Rectal smooth muscle tissue (tissue), 1 donor: ENCODE measurements around the gene SCNN1A.

Experiments used
- H3K27ac ChIP-seq: one replicate; pipeline ENCODE4 v1.7.0; 2013; ENCODE audit warnings: low read depth, low read length, inconsistent platforms
- H3K27me3 ChIP-seq: one replicate; pipeline ENCODE4 v1.7.0; 2013; ENCODE audit warnings: low read length; ENCODE audit not compliant: control insufficient read depth, insufficient read depth
- H3K36me3 ChIP-seq: one replicate; pipeline ENCODE4 v1.7.0; 2013; ENCODE audit warnings: low read length; ENCODE audit not compliant: control insufficient read depth, insufficient read depth
- H3K4me1 ChIP-seq: one replicate; pipeline ENCODE4 v1.7.0; 2013; ENCODE audit warnings: low read length; ENCODE audit not compliant: control insufficient read depth, insufficient read depth
- H3K4me3 ChIP-seq: one replicate; pipeline ENCODE4 v1.7.0; 2013; ENCODE audit warnings: low read length
- H3K9ac ChIP-seq: one replicate; pipeline ENCODE4 v1.7.0; 2013; ENCODE audit warnings: low read length

The SCNN1A gene

DNA sequence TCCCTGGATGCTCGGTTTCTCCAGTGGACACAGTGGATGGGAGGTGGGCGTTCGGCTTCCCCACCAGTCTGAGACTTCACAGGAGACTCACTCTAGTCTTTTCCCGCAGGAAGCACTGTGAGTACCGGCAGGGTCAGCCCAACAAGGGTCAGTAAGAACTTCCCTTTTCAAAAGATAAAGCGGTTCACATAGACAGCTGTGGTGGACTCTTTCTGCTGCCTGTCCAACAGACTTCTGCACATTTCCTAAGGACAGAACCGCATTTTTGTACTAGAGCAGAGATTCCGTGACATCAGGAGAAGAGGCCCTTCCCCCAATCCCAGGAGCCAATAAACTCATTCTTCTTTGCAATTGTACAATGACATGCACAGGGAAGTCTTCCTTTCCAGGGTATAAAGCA lies 19.0 kb upstream of the SCNN1A start:
- no peak overlapping the region for H3K4me3 ChIP-seq
- H3K27ac ChIP-seq, result peak overlapping the region; percentile 68
- H3K36me3 ChIP-seq, result no peaks in the 10 kb centered on the region
- H3K27me3 ChIP-seq, result no peaks in the 10 kb centered on the region
- H3K9ac ChIP-seq, result no peak overlapping the region
- peaks cover 21% of the 10 kb centered on the region for H3K4me1 ChIP-seq

DNA sequence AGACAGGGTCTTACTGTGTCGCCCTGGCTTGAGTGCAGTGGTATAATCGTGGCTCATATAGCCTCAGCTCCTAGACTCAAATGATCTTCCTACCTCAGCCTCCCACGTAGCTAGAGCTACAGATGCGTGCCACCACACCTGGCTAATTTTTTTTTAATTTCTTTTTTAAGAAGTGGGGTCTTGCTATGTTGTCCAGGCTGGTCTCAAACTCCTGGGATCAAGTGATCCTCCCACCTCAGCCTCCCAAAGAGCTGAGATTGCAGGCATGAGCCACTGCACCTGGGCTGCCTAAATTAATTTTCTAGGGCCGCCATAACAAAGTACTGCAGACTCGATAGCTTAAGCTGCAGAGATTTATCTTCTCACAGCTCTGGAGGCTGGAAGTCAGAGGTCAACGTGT lies 17.7 kb upstream of the SCNN1A start:
- peaks cover 21% of the 10 kb centered on the region for H3K4me1 ChIP-seq
- H3K4me3 ChIP-seq, result no peak overlapping the region
- no peaks in the 10 kb centered on the region for H3K36me3 ChIP-seq
- no peaks in the 10 kb centered on the region for H3K27me3 ChIP-seq
- no peak overlapping the region for H3K9ac ChIP-seq
- peak overlapping the region; percentile 68 for H3K27ac ChIP-seq

DNA sequence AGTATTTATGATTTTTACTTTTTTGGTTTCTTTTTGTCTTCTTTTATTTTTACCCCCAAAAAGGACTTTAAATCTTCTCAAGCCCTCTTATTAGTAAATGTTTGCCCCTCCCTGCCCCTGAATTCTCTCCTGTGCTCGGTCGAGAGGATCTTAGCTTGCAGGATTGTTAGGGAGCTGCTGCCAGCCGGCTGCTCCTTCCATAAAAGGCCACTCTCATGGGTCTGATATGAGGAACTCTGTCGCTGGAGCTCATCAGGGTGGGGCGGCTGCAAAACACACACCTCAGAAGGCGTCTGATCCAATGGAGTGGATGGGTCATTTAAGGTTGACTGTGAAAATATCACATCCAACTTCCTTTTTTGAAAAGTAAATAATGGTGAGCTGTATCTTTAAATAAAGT lies 17.1 kb upstream of the SCNN1A start:
- peak overlapping the region; percentile 88 for H3K27ac ChIP-seq
- no peak overlapping the region for H3K4me3 ChIP-seq
- H3K36me3 ChIP-seq, result peaks cover 5% of the 10 kb centered on the region
- peaks cover 21% of the 10 kb centered on the region for H3K4me1 ChIP-seq
- no peak overlapping the region for H3K9ac ChIP-seq
- no peaks in the 10 kb centered on the region for H3K27me3 ChIP-seq

DNA sequence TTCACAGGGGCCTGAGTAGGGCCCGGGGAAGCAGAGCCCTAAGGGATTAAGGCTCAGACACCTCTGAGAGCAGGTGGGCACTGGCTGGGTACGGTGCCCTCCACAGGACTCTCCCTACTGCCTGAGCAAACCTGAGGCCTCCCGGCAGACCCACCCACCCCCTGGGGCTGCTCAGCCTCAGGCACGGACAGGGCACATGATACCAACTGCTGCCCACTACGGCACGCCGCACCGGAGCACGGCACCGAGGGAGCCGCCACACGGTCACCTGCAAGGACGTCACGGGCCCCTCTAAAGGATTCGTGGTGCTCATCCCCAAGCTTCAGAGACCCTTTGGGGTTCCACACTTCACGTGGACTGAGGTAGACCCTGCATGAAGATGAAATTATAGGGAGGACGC lies 15.7 kb upstream of the SCNN1A start:
- Histone ChIP-seq H3K4me3 (no peak overlapping the region), H3K36me3 (peaks cover 6% of the 10 kb centered on the region), H3K27me3 (no peaks in the 10 kb centered on the region), H3K4me1 (peaks cover 25% of the 10 kb centered on the region), H3K27ac (peak overlapping the region; percentile 88), H3K9ac (no peak overlapping the region)

DNA sequence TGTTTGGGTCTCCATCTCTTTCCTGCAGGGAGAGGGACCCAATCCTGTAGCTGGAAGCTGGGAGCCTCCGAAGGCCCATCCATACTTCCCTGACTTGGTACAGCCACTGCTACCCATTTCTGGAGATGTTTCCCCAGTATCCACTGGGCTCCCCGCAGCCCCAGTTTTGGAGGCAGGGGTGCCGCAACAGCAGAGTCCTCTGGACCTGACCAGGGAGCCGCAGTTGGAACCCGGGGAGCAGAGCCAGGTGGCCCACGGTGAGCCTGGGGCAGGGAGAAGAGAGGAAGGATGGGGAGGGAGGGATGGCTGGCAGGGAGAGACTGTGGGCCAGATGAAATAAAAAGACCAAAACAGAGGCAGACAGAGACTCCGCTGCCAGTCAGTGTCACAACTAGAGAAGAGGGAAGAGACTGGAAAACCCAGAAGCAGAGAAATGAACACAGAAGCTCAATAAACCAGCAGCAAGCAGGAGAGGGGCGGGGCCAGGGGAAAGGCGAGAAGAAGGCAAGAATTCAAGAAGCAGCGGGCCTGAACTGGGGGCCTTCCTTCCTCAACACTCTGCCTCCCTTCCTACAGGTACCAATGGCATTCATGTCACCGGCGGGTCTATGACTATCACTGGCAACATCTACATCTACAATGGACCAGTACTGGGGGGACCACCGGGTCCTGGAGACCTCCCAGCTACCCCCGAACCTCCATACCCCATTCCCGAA lies 14.9 kb upstream of the SCNN1A start:
- Histone ChIP-seq H3K4me3 (no peak overlapping the region), H3K4me1 (peaks cover 28% of the 10 kb centered on the region), H3K9ac (no peak overlapping the region), H3K27me3 (no peaks in the 10 kb centered on the region), H3K27ac (peak overlapping the region; percentile 88), H3K36me3 (peaks cover 6% of the 10 kb centered on the region)

DNA sequence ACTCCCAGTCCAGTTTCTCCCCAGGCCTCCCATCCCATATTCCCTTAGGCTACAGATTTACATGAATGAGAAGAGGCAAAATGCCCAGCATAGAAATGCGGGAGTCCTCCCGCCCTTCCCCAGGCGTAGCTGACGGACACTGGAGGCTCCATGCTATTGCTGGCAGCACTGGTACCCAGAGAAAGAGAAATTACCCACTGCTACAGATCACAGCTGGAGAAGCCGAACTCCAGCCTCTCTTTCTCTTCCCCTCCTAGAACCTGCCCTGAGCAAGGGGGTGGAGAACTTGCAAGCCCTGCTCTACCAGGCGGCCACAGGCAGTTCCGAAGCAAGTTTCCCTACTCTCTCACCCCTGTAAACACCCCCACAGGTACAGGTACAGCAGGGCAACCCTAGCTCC lies 12.2 kb upstream of the SCNN1A start:
- Histone ChIP-seq H3K4me3 (no peak overlapping the region), H3K27me3 (no peaks in the 10 kb centered on the region), H3K27ac (peak overlapping the region; percentile 50), H3K9ac (no peak overlapping the region), H3K4me1 (peaks cover 45% of the 10 kb centered on the region), H3K36me3 (peaks cover 6% of the 10 kb centered on the region)

DNA sequence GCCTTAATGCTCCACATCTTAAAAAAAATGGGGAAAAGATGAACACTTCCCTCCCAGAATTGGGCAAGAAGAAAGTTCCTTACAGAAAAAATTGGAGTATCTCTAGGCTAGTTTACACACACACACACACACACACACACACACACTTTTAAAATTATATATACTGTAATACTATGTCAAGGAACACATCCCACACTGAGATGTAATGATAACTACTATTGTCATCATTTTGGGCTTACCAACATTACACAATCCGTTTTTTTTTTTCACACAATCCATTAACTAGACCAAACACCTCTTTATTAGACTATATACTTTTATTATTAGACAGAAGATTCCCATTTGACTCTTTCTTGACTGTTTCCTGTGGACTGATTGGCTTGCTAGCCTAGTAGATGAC lies 11.1 kb upstream of the SCNN1A start:
- Histone ChIP-seq H3K27ac (peak overlapping the region; percentile 11), H3K27me3 (no peaks in the 10 kb centered on the region), H3K4me1 (peaks cover 35% of the 10 kb centered on the region), H3K4me3 (no peak overlapping the region), H3K36me3 (peaks cover 6% of the 10 kb centered on the region), H3K9ac (no peak overlapping the region)

DNA sequence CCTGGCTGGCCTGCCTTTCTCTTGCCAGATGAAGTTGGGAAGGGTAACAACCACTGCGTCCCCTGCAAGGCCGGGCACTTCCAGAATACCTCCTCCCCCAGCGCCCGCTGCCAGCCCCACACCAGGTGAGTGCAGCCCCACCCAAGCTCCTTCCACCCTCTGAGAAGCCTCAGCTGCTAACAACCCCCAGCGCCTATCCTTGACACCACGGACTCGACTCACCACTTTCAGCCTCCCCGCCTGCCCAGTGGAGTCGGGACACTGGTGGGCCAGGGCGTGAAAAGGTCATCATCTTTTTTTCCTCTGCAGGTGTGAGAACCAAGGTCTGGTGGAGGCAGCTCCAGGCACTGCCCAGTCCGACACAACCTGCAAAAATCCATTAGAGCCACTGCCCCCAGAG lies 10.7 kb upstream of the SCNN1A start:
- H3K36me3 ChIP-seq, result peaks cover 6% of the 10 kb centered on the region
- peak overlapping the region; percentile 46 for H3K27ac ChIP-seq
- no peaks in the 10 kb centered on the region for H3K27me3 ChIP-seq
- H3K9ac ChIP-seq, result no peak overlapping the region
- H3K4me1 ChIP-seq, result peaks cover 35% of the 10 kb centered on the region
- H3K4me3 ChIP-seq, result no peak overlapping the region

DNA sequence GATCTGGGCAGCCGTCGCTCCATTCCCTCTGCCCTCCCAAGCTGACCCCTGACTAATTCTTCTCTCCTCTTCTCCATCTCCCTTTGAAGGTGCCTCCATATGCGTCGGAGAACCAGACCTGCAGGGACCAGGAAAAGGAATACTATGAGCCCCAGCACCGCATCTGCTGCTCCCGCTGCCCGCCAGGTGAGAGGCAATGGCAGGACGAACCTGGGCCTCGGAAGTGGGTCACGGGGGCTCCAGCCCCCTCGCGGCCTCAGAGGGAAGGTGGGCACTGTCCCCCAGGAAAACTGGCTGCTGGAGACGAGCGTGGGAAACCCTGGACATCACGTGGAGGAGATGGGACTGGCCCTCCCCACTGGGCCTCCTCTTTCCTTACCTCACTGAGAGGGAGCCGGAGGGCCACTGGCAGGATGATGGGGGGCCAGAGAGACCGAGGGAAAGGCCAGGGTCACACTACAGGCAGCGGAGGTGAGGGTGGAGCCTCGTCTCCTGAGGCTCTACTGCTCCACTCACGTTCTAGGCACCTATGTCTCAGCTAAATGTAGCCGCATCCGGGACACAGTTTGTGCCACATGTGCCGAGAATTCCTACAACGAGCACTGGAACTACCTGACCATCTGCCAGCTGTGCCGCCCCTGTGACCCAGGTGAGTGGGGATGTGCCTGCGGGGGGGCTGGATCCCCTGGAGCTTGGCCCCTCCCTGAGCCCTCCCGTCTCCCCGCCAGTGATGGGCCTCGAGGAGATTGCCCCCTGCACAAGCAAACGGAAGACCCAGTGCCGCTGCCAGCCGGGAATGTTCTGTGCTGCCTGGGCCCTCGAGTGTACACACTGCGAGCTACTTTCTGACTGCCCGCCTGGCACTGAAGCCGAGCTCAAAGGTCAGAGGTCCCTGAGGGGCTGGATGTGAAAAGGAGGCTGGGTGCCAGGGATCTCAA lies 9.4 kb upstream of the SCNN1A start:
- H3K9ac ChIP-seq, result peak overlapping the region; percentile 84
- H3K36me3 ChIP-seq, result peaks cover 6% of the 10 kb centered on the region
- H3K27me3 ChIP-seq, result no peaks in the 10 kb centered on the region
- peak overlapping the region; percentile 98 for H3K27ac ChIP-seq
- peak overlapping the region; percentile 91 for H3K4me3 ChIP-seq
- peaks cover 33% of the 10 kb centered on the region for H3K4me1 ChIP-seq

DNA sequence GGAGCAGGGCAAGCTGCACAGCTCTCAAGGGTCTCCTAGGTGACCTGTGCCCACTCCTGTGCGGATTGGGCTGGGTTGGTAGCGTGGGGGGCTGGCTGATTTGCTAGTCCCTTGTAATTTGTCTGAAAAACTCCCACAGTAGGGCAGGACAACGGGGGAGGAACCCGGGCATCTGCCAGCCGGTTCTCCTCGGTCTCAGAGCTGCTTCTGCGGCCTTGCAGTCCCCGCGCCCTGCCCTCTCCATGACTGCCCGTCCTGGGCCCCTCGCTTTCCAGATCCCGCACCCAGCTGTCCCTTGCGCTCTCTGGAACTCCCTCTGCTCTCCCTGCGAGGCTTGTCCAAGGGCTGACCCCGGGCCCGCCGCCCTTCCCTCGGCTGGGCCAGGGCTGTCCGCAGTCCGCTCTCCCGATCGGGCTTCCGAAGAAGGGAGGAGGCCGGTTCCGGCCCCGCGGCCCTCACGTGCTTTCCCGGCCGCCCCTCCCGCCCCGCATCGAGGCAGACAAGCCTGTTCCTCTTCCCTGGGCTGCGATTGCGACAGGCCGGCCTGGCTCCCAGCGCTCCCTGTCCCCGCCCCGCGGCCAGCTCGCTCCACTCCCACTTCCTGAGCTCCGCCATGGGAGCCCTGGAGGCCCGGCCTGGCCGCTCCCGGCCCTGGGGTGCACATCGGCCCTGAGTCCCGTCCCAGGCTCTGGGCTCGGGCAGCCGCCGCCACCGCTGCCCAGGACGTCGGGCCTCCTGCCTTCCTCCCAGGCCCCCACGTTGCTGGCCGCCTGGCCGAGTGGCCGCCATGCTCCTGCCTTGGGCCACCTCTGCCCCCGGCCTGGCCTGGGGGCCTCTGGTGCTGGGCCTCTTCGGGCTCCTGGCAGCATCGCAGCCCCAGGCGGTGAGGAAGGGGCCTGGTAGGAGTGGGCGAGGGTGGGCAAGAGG lies 8.5 kb upstream of the SCNN1A start, which contains the start of gene LTBR:
Gene LTBR (plus strand): TSS at position 591 of the 927 bp plus-strand sequence. CDS start 197 bp downstream, at position 788.
- H3K27ac ChIP-seq, result peak within 1 kb of the TSS; percentile 98
- peaks cover 38% of the 10 kb centered on the region for H3K4me1 ChIP-seq
- peak within 1 kb of the TSS; percentile 84 for H3K9ac ChIP-seq
- peak within 1 kb of the TSS; percentile 91 for H3K4me3 ChIP-seq
- no peaks in the 10 kb centered on the region for H3K27me3 ChIP-seq
- H3K36me3 ChIP-seq, result peaks cover 6% of the 10 kb centered on the region

DNA sequence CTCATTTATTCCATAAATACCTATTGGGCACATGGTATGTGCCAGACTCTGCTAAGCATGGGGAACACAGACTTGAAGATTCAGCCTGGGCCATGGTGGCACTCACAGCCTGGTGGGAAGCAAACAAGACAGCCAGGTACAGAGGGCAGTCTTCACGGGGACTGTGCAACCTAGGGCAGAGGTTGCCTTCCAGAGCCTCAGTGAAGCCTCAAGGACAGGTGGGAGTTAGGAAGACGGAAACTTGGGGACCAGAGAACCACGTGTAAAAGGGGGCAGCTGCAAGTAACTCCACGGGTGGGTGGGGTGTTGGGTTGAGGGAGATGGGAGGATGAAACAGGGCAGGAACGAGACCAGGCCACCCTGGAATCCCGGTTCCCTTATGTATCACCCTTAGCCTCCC lies 7.6 kb upstream of the SCNN1A start:
- Histone ChIP-seq H3K9ac (peak overlapping the region; percentile 72), H3K36me3 (peaks cover 6% of the 10 kb centered on the region), H3K4me3 (peak overlapping the region; percentile 75), H3K4me1 (peaks cover 41% of the 10 kb centered on the region), H3K27ac (peak overlapping the region; percentile 98), H3K27me3 (no peaks in the 10 kb centered on the region)

DNA sequence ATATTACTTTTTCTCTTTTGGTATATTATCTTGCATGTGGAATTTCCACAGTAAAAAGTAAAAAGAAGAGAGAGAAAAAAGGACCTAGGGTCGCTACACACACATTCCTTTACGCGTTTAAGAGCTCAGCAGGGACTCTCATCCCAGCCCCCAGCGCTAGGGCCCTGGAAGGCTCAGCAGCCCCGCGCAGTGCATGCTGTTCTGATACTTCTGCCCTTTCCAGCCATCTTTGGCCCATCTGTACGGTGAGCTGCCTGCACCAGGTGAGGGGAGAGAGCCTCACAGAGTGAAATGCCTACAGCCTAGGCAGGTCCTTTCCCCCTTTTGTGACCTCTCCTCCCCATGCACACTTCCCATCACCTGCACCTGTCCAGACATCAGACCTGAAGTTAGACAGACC lies 7.0 kb upstream of the SCNN1A start:
- Histone ChIP-seq H3K27me3 (no peaks in the 10 kb centered on the region), H3K36me3 (no peaks in the 10 kb centered on the region), H3K9ac (no peak overlapping the region), H3K27ac (peak overlapping the region; percentile 98), H3K4me1 (peaks cover 44% of the 10 kb centered on the region), H3K4me3 (no peak overlapping the region)
